GM12865 (cell line): ENCODE results near the gene C2orf78.
"Not testable (repeated sequence)": the region's sequence is repeated elsewhere in the genome, so short reads cannot be mapped to it uniquely, and the experiment has no call there.

Experiments used
- DNase-seq: peaks from one replicate; pipeline ENCODE4 v3.0.0; 2010; ENCODE audit warnings: low read depth
- H3K4me3 ChIP-seq: 2 replicates; pipeline ENCODE4 v1.5.1; 2011; ENCODE audit warnings: mild to moderate bottlenecking, low read depth, low read length, control low read depth
- TF ChIP-seq, protein P1 (sequence below): IDR thresholded peaks from 2 replicates; pipeline ENCODE4 v1.5.1; 2011; ENCODE audit warnings: low read length, control low read depth, low read depth, inconsistent platforms; ENCODE audit not compliant: insufficient read depth; ENCODE audit errors: missing control alignments

C2orf78 gene

DNA sequence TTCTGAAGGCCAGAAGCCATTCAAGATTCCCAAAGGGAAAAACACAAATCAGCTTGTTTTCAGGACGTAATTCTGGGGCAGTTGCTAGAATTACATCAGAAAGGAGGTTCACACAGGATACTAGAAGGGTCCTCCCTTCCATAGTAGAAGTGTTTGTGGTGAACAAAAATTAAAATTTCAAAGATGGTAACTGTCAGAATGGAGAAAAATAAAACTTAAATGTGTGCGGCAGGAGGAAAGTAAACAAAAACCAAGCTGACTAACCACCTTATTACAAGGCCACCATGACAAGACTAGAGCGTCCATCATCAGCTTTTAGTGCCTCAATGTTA lies 37.1 kb upstream of the C2orf78 start:
- no peak overlapping the region for H3K4me3 ChIP-seq
- TF ChIP-seq, protein P1, sequence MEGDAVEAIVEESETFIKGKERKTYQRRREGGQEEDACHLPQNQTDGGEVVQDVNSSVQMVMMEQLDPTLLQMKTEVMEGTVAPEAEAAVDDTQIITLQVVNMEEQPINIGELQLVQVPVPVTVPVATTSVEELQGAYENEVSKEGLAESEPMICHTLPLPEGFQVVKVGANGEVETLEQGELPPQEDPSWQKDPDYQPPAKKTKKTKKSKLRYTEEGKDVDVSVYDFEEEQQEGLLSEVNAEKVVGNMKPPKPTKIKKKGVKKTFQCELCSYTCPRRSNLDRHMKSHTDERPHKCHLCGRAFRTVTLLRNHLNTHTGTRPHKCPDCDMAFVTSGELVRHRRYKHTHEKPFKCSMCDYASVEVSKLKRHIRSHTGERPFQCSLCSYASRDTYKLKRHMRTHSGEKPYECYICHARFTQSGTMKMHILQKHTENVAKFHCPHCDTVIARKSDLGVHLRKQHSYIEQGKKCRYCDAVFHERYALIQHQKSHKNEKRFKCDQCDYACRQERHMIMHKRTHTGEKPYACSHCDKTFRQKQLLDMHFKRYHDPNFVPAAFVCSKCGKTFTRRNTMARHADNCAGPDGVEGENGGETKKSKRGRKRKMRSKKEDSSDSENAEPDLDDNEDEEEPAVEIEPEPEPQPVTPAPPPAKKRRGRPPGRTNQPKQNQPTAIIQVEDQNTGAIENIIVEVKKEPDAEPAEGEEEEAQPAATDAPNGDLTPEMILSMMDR = no peak
- no peak for DNase-seq

DNA sequence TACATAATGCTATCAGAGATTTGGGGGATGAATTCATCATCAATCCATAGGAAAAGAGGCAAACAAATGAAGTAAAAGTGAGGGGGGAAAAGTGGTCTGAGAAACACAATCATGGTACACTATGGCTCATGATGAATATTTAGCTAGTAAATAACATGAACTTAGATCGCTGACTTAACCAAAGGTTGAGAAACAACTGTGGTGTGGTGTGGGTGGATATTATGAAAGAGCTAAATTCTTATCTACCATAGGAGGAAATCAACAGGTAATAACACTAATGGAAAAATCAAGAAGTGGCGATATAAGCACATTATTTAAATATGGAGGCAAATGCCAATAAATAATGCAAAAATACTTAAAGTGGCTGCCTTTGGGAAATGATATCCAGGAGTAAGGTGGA lies 34.7 kb upstream of the C2orf78 start:
- no peak overlapping the region for H3K4me3 ChIP-seq
- DNase-seq = no peak
- TF ChIP-seq, protein P1 = no peak

DNA sequence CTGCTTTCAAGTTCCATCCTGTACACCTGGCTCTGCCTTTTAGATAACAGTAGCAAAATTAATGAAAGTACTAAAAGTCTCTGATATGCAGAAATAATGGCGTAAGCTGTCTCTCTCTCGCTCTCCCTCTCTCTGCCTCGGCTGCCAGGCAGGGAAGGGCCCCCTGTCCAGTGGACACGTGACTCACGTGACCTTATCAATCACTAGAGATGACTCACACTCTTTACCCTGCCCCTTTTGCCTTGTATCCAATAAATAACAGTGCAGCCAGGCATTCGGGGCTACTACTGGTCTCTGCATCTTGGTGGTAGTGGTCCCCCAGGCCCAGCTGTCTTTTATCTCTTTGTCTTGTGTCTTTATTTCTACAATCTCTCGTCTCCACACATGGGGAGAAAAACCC lies 29.7 kb upstream of the C2orf78 start:
- not testable (repeated sequence) for H3K4me3 ChIP-seq, DNase-seq

DNA sequence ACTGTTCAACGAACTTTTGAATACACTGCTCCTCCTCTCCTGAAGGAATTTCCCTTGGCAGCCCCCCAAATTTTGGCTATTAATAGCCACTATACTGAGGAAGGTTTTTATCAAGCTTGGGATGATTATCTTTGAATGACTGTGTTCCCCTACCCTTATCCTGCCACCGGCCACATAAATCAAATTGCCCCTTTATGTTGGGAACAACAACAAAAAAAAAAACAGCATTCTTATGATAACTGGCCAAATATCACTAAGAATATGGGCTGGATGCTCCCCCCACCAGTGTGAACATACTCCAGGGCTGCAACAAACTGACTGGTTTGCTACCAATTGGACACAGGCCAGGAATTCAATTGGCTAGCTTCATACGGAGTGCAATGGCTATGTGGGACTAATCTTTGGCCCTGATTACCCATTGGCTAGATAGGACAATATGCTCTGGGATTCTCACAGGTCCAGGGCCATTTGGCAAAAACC lies 24.7 kb upstream of the C2orf78 start:
- TF ChIP-seq, protein P1 = no peak
- no peak for DNase-seq
- no peak overlapping the region for H3K4me3 ChIP-seq

DNA sequence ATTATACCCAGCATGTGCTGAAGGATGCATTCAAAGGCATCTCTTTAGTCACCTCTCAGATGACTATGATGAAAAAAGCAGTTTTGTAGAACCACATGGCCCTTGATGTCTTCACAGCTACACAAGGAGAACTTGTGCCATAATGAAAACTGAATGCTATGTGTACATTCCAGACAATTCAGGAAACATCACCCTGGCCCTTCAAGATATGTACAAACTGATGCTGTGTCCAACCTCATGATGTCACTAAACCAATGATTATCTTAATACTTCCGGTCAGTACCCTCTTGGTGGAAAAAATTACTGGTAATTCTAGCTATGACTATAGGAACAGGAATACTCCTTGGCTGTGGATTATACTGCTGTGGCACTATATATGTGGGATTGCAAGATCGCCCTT lies 24.1 kb upstream of the C2orf78 start:
- DNase-seq = no peak

DNA sequence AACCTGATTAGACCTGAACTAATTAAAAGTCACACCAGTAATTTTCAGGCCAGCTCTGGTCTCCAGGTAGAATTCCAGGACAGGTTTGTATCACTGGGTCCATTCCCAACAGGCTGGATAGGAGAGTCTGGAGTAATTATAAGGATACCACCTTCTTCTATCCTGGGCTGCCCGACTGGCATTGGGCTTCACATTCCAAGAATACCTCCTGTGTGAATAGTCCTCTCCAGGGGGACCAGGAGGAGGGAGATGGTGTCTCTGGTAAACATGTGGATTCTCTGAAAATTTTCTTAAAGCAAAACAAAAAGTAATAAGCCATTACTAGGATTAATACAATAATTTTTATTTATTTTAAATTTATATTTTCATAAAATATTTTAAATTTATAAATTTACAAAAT lies 21.4 kb upstream of the C2orf78 start:
- TF ChIP-seq, protein P1 = no peak
- H3K4me3 ChIP-seq = no peak overlapping the region
- DNase-seq = no peak

More for the DNA sequence above, 24.1 kb upstream of the C2orf78 start:
- TF ChIP-seq, protein P1 = no peak
- no peak overlapping the region for H3K4me3 ChIP-seq

DNA sequence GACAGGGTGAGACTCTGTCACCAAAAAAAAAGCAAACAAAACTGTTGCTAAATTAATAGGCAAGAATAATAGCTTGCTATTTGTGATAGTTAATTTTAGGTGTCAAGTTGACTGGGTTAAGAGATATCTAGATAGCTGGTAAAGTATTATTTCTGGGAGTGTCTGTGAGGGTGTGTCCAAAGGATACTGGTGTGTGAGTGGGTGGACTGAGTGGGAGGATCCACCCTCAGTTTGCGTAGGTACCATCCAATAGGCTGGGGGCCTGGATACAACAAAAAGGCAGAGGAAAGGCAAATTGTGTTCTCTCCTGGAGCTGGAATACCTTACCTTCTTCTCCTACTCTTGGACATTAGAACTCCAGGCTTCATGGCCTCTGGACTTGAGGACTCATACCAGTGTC lies 19.0 kb upstream of the C2orf78 start:
- no peak overlapping the region for H3K4me3 ChIP-seq
- TF ChIP-seq, protein P1 = no peak
- DNase-seq = no peak

DNA sequence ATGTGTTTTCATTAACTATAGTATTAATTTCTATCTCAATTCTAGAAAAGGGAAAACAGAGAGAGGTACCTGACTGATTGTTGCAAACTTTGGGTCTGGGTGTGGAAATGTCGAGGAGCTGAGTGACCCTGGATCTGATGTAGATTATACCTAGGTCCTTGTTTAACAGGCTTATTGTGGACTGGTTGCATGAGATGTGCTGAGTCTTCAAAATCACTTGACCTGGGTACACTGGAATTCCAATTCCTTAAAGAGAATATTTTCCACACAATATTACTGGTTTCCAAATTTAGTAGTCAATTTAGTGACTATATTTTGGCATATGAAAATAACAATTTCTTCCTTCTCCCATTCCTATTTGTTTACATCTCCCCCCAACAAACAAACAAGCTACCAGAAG lies 17.6 kb upstream of the C2orf78 start:
- H3K4me3 ChIP-seq = no peak overlapping the region
- DNase-seq = no peak
- TF ChIP-seq, protein P1 = no peak
